Kidney tubule cell (primary cell): Measurements from ENCODE around the gene USP12.

Experiments
- DNase-seq: peaks from one replicate; pipeline ENCODE4 v3.0.0-alpha.2; 2018; ENCODE audit warnings: low spot score

USP12 gene

DNA sequence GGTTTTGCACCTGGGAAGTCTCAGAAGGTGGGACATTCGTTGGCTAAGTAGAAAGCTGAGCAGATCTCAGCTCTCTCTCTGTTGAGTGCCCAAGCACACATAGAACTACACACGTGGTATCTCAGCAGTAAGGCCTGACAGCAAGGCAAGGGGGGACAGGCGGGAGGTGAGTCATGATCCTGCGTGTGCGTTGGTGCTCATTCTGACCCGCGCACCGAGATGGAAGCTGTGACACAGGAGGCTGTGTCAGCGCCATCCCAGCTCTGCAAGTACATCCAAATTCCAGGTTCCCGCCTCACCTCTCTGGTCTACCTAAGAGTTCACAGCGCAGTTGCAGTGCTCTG, 135.7 kb downstream of the USP12 start:
- no peak for DNase-seq

GRCh38 chr13:27034678-27035111, 136.9 kb downstream of the USP12 start:
- DNase-seq, result no peak

GRCh38 chr13:27028683-27029480, 142.7 kb downstream of the USP12 start:
- no peak for DNase-seq

- no peak for DNase-seq
These were observed 144.4 kb downstream of the USP12 start for GRCh38 chr13:27027086-27027667.

GRCh38 chr13:27026396-27026795, 145.2 kb downstream of the USP12 start:
- no peak for DNase-seq

DNA sequence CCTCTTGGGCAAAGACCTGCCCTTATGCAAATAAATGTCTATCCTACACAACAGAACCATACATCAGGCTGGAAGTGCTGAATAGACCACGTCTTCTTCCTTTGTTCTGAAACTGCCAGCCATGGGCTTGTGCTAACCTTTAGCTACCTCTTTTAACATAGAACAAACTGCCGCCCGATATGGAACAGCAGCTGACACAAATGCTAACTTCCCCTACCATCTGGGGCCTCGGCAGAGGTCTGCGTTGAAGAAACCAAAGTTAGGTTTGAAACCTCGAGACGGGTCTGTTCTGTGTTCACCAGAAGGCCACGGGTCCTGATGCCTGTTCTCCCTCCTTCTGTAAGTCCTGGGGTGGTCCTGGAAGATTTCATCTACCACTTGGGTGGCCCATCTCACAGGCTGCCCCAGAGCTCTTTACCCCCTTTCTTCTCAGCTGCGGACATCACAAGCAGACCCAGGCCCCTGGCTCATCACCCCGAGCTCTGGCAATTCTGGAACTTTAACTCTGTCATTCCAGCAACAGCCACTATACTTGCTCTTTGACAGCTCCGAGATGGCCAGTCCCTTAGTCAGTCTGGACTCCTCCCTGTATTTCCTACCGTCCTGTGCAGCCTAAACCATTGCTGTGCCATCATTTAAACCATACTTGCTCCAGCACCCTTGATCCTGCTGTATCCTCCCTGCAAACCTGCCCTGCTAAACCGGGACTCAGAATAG, 146.7 kb downstream of the USP12 start:
- DNase-seq, result no peak

GRCh38 chr13:27024074-27024461, 147.5 kb downstream of the USP12 start:
- no peak for DNase-seq

DNA sequence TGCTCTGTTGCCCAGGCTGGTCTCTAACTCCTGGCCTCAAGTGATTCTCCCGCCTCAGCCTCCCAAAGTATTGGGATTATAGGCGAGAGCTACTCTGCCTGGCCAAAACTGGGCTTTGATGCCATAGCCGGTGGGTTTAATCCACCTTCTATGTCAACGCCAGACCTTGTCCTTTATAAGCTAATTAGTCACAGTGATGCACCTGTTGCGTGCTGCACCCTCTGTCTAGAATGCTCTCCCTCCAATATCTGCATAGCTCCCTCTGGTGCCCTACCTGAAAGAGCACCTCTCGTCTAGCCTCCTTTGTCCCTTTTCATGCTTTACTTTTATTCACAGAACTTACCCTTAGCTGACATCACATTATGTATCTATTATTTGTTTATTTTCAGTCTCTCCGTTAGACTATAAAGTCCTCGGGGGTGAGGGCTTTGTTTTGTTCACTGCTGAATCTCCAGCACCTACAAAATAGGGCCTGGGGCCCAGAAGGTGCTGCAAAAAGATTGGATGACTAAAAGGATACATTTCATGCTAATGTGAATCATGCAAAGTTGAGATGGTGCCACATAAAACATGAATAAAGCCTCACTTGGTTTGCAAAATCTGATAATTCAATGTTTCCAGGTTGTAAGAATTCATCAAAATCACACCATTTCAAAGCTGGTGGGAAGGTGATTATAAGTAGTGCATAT, 148.1 kb downstream of the USP12 start:
- DNase-seq, result no peak

- DNase-seq, result peak; percentile 65
These were observed 148.9 kb downstream of the USP12 start for GRCh38 chr13:27022571-27023311.

DNA sequence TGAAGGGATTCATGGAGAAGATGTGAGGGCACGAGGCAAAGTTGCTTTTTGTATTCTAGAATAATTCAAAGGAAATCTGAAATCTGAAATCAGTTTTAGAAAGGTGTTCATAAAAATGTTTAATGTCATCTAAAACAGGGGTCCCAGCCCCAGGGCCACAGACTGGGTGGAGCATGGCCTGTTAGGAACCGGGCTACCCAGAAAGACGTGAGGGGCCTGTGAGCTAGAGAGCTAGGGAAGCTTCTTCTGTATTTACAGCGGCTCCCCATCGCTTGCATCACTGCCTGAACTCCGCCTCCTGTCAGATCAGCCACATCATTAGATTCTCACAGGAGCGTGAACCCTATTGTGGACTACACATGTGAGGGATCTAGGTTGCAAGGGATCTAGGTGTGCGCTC, 151.2 kb downstream of the USP12 start:
- no peak for DNase-seq

DNA sequence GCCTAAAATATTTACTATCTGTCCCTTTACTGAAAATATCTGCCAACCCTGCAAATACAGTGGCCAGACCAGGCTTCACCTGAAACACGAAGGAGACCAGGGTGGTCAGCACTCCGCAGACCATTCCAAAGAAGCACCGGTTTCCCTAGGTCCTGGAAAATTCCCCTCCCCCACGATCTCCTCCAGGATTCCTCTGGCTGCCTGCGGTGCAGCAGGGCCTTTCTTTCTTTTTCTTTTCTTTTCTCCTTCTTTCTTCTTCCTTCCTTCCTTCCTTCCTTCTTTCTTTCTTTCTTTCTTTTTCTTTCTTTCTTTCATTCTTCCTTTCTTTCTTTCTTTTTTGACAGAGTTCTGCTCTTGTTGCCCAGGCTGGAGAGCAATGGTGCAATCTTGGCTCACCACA, 152.7 kb downstream of the USP12 start:
- no peak for DNase-seq

GRCh38 chr13:27018344-27018861, 153.2 kb downstream of the USP12 start:
- no peak for DNase-seq

GRCh38 chr13:27016875-27017274, 154.7 kb downstream of the USP12 start:
- DNase-seq, result no peak
